ENCODE results near the gene LUC7L3.

LUC7L3 gene

GRCh38 chr17:50749245-50749644, 29.8 kb downstream of the LUC7L3 start:
- Mint-ChIP-seq H3K36me3 (ENCODE audit: low read depth) (peaks cover 67% of the 10 kb centered on the region), H3K27me3 (no peaks in the 10 kb centered on the region), H3K27ac (no peak overlapping the region), H3K4me3 (no peak overlapping the region), H3K4me1 (no peaks in the 10 kb centered on the region), H3K9me3 (no peaks in the 10 kb centered on the region)
- DNase-seq (no peak), ATAC-seq (no peak)

DNA sequence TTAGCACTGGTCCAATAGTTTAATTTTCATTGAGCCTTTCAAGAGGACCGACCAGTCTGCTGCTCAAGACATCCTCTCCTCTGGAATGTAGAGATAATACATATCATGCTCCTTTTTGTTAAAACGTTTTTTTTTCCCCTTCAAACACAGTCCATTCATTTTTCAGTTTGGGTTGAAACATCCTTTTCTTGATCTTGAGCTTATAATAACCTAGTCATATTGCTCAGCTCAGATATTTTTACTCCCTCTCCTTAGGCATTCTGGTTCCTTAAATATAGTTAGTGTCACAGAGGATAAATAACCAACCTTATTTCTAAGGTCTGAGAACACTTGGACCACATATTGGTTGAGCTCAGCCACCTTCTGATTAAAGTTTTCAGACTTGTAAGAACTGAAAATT, 35.1 kb downstream of the LUC7L3 start:
- H3K36me3 Mint-ChIP-seq (ENCODE audit: low read depth): peaks cover 41% of the 10 kb centered on the region
- H3K27ac Mint-ChIP-seq: no peak overlapping the region
- DNase-seq (no peak), ATAC-seq (no peak)
- H3K9me3 Mint-ChIP-seq: no peaks in the 10 kb centered on the region
- no peak overlapping the region for H3K4me3 Mint-ChIP-seq
- no peaks in the 10 kb centered on the region for H3K27me3 Mint-ChIP-seq
- no peaks in the 10 kb centered on the region for H3K4me1 Mint-ChIP-seq

- no peak for DNase-seq
- H3K9me3 Mint-ChIP-seq: no peaks in the 10 kb centered on the region
- H3K4me1 Mint-ChIP-seq: peaks cover 8% of the 10 kb centered on the region
- no peak overlapping the region for H3K4me3 Mint-ChIP-seq
- H3K27me3 Mint-ChIP-seq: no peaks in the 10 kb centered on the region
- ATAC-seq: no peak
- peaks cover 15% of the 10 kb centered on the region for H3K36me3 Mint-ChIP-seq (ENCODE audit: low read depth)
- H3K27ac Mint-ChIP-seq: no peak overlapping the region
These were observed 39.1 kb downstream of the LUC7L3 start for GRCh38 chr17:50758524-50758923.

DNA sequence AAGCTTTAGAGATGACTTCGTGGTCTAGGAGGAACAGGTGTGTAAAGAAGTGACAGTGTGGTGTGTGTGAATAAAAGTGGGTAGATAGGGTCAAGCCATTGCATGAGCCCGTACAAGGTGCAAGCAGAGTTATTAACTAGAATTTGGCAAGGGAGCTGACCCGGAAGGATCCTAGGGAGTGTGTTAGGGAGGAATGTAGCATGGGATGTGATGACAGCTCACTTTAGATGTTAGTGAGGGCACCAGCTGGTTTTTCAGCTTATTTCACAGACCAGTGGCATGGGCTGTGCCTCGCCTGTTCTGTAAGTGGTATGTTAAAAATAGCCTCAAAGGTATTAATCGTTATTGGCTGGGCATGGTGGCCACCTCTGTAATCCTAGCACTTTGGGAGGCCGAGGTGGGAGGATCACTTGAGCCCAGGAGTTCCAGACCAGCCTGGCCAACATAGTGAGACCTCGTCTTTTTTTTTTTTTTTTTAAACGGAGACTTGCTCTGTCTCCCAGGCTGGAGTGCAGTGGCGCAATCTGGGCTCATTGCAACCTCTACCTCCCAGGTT, 39.7 kb downstream of the LUC7L3 start:
- DNase-seq (no peak), ATAC-seq (no peak)
- H3K4me1 Mint-ChIP-seq: peaks cover 8% of the 10 kb centered on the region
- peak overlapping the region; percentile 16 for H3K27ac Mint-ChIP-seq
- H3K27me3 Mint-ChIP-seq: no peaks in the 10 kb centered on the region
- H3K9me3 Mint-ChIP-seq: no peaks in the 10 kb centered on the region
- no peak overlapping the region for H3K4me3 Mint-ChIP-seq
- H3K36me3 Mint-ChIP-seq (ENCODE audit: low read depth): peaks cover 12% of the 10 kb centered on the region

DNA sequence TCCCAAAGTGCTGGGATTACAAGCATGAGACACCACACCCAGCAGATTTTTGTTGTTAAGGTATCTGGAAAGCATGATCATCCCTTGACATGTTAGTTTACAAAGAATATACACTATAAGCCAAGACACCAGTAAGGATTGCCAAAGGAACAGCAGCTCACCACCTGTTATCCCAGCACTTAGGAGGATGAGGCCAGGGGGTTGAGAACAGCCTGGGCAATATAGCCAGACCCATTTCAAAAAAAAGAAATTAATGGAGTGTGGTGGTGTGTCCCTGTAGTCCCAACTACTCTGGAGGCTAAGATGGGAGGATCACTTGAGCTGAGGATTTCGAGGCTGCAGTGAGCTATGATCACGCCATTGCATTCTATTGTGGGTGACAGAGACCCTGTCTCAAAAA, 42.8 kb downstream of the LUC7L3 start:
- Mint-ChIP-seq H3K9me3 (no peaks in the 10 kb centered on the region), H3K4me3 (no peak overlapping the region), H3K27ac (no peak overlapping the region), H3K27me3 (no peaks in the 10 kb centered on the region), H3K36me3 (ENCODE audit: low read depth) (no peaks in the 10 kb centered on the region), H3K4me1 (peaks cover 8% of the 10 kb centered on the region)
- no peak for DNase-seq
- no peak for ATAC-seq

GRCh38 chr17:50763716-50764475, 44.5 kb downstream of the LUC7L3 start:
- no peak for ATAC-seq
- no peak overlapping the region for H3K4me3 Mint-ChIP-seq
- H3K9me3 Mint-ChIP-seq: no peaks in the 10 kb centered on the region
- H3K36me3 Mint-ChIP-seq (ENCODE audit: low read depth): no peaks in the 10 kb centered on the region
- H3K27ac Mint-ChIP-seq: no peak overlapping the region
- peaks cover 8% of the 10 kb centered on the region for H3K4me1 Mint-ChIP-seq
- no peaks in the 10 kb centered on the region for H3K27me3 Mint-ChIP-seq
- DNase-seq: no peak

DNA sequence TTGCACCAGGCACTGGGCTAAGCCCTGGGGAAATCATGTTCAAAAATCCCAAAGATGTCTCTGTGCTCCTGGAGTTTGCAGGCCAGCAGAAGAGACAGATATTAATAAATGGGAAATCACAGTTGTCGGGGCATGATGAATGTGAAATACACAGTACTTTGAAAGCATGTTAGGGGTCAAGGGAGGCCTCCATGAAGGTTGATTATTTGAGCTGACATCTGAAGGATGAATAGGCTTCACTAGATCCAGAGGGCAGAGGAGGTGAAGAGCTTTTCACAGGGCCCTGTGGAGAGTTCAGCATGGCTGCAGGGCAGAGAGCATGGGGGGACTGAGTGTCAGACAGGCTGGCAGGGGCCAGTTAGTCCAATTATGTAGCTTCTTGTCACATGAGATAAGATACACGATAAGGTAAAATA, 45.3 kb downstream of the LUC7L3 start:
- no peaks in the 10 kb centered on the region for H3K9me3 Mint-ChIP-seq
- DNase-seq (no peak), ATAC-seq (no peak)
- no peaks in the 10 kb centered on the region for H3K27me3 Mint-ChIP-seq
- no peak overlapping the region for H3K27ac Mint-ChIP-seq
- H3K36me3 Mint-ChIP-seq (ENCODE audit: low read depth): no peaks in the 10 kb centered on the region
- no peak overlapping the region for H3K4me3 Mint-ChIP-seq
- peaks cover 8% of the 10 kb centered on the region for H3K4me1 Mint-ChIP-seq

- no peak for DNase-seq
- Mint-ChIP-seq H3K27ac (no peak overlapping the region), H3K4me1 (peaks cover 8% of the 10 kb centered on the region), H3K27me3 (no peaks in the 10 kb centered on the region), H3K4me3 (no peak overlapping the region), H3K36me3 (ENCODE audit: low read depth) (no peaks in the 10 kb centered on the region), H3K9me3 (no peaks in the 10 kb centered on the region)
- no peak for ATAC-seq
These were observed 46.2 kb downstream of the LUC7L3 start for GRCh38 chr17:50765454-50766221.

- H3K27ac Mint-ChIP-seq: no peak overlapping the region
- no peaks in the 10 kb centered on the region for H3K36me3 Mint-ChIP-seq (ENCODE audit: low read depth)
- ATAC-seq: no peak
- no peak overlapping the region for H3K4me3 Mint-ChIP-seq
- DNase-seq: no peak
- peaks cover 8% of the 10 kb centered on the region for H3K4me1 Mint-ChIP-seq
- no peaks in the 10 kb centered on the region for H3K27me3 Mint-ChIP-seq
- H3K9me3 Mint-ChIP-seq: no peaks in the 10 kb centered on the region
These were observed 47.0 kb downstream of the LUC7L3 start for GRCh38 chr17:50766222-50767023.

- Mint-ChIP-seq H3K9me3 (no peaks in the 10 kb centered on the region), H3K36me3 (ENCODE audit: low read depth) (no peaks in the 10 kb centered on the region), H3K27me3 (no peaks in the 10 kb centered on the region), H3K4me3 (no peak overlapping the region), H3K27ac (no peak overlapping the region), H3K4me1 (peaks cover 8% of the 10 kb centered on the region)
- no peak for DNase-seq
- no peak for ATAC-seq
These were observed 47.6 kb downstream of the LUC7L3 start for GRCh38 chr17:50767030-50767429.

DNA sequence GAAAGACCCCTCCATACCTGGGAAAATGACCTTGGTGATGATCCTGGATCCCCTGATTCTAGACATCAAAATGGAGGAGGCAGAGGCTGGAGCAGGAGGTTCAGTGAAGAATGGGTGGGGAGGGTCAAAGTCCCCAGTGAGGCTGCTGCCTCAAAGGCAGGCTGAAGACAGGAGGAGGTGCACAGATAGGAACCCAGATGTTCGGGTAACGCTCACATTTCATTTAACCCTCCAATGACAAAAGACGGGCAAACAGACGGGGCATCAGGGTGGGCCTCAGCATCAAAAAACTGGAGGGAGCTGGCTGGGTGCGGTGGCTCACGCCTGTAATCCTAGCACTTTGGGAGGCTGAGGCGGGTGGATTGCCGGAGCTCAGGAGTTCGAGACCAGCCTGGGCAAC, 48.0 kb downstream of the LUC7L3 start, which contains the start of gene ANKRD40CL:
ANKRD40CL (minus strand) TSS at position 73 of the 400 bp plus-strand sequence. CDS start 605 bp downstream, outside the sequence.
- Mint-ChIP-seq H3K36me3 (ENCODE audit: low read depth) (no peaks in the 10 kb centered on the region), H3K27me3 (no peaks in the 10 kb centered on the region), H3K9me3 (no peaks in the 10 kb centered on the region), H3K27ac (no peak within 1 kb of the TSS), H3K4me1 (peaks cover 8% of the 10 kb centered on the region), H3K4me3 (no peak within 1 kb of the TSS)
- DNase-seq: no peak
- ATAC-seq: no peak

DNA sequence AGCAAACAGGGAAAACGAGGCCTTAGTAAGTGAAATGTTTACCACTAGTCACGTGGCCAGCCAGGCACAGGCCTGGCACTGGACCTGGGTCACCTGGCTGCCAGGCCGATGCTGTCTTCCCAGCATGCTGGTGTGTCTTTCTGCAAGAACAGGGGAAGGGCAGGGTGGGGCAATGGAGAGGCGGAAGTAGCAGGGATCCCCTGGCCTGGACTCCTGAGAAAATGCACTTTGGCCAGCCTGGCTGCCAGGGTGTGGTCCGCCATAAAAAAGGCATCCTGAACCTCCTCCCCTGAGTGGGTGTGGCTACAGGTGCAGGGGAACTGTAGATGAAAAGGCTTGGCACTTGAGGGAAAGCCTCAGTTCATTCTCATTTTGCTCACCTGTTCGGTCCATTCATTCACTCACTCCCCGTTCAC, 49.0 kb downstream of the LUC7L3 start:
- Mint-ChIP-seq H3K4me3 (no peak overlapping the region), H3K36me3 (ENCODE audit: low read depth) (no peaks in the 10 kb centered on the region), H3K9me3 (no peaks in the 10 kb centered on the region), H3K4me1 (peaks cover 2% of the 10 kb centered on the region), H3K27me3 (no peaks in the 10 kb centered on the region), H3K27ac (no peak overlapping the region)
- no peak for ATAC-seq
- DNase-seq: no peak

DNA sequence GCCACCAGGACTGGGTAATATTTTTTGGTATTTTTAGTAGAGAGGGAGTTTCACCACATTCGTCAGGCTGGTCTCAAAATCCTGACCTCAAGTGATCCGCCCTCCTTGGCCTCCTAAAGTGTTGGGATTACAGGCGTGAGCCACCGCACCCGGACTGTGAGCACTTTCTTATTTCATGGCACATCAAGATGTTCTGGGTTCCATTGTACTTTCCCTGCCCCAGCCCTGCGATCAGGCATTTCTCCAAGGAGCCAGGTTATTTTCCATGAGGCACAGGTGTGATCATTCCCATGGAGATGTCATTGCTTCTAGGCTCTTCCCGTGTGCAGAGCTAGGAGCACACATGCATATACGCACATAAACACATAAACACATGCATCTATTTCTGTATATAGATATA, 50.5 kb downstream of the LUC7L3 start:
- no peaks in the 10 kb centered on the region for H3K4me1 Mint-ChIP-seq
- no peaks in the 10 kb centered on the region for H3K36me3 Mint-ChIP-seq (ENCODE audit: low read depth)
- H3K4me3 Mint-ChIP-seq: no peak overlapping the region
- H3K27ac Mint-ChIP-seq: no peak overlapping the region
- no peaks in the 10 kb centered on the region for H3K27me3 Mint-ChIP-seq
- no peak for DNase-seq
- no peak for ATAC-seq
- H3K9me3 Mint-ChIP-seq: no peaks in the 10 kb centered on the region

DNA sequence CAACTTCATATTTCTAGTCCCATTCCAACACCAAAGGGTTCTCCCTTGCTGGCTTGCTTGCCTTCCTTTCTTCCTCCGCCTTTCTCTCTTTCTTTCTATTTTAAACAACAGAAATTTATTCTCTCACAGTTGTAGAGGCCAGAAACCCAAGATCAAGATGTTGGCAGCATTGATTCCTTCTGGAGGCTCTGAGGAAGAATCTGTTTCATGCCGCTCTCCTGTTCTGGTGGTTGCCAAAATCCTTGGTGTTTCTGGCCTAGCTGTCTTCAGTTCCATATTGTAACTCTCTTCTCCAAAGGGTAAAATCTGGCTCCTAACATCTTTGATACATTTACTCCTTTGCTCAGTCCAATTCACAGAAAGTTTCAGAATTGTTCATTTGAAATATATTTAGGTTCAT, 50.9 kb downstream of the LUC7L3 start:
- Mint-ChIP-seq H3K36me3 (ENCODE audit: low read depth) (no peaks in the 10 kb centered on the region), H3K27me3 (no peaks in the 10 kb centered on the region), H3K4me3 (no peak overlapping the region), H3K9me3 (no peaks in the 10 kb centered on the region), H3K4me1 (no peaks in the 10 kb centered on the region), H3K27ac (no peak overlapping the region)
- DNase-seq (no peak), ATAC-seq (no peak)
